HG02798 (cell line): ENCODE measurements around the gene APPBP2.
"Not testable (repeated sequence)": the region's sequence is repeated elsewhere in the genome, so short reads cannot be mapped to it uniquely, and the experiment has no call there.

ENCODE experiments used
- ATAC-seq: cut with Tn5 transposase; IDR thresholded peaks from one replicate; pipeline ENCODE4 v1.9.1; 2021; ENCODE audit warnings: mild to moderate bottlenecking; ENCODE audit not compliant: unreplicated experiment, poor library complexity

The APPBP2 gene

DNA sequence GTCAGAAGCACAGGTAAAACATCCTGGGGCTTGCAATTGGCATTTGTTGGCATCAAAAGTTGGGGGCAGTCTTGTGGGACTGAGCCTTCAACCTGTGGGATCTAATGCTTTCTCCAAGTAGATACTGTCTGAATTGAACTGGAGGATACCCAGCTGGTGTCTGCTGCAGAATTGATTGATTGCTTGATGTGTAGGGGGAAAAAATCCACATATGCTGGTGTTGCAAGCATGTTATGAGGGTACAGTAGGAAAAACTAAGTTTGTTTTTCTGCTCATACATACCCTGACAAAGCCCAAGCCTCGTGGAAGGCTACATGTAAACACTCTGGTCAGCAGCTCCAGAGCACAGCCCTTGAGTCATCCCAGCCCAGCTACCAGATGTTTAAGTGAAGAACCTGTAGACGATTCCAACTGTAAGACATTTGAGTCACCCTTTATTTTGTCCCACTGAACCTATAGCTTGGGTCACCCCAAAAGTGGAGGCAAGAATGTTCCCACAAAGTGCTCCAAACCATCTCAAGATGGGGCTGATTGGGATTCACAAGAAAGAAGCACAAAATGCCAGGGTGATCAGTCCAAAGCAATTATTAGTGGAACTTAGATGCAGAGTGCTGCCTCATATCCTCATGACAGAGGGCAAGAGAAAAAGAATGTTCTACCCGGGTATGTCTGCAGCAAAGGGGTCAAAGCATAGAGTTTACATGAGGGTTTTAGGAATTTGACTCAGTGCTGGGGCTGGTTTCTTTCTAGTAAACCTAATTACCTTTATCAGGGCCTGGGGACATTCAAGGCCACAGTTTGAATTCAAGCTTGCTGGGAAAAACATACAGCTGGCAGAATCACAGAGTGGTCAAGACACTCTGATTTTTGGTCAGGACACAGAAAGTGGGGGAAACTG, 9.6 kb upstream of the APPBP2 start:
- ATAC-seq: no peak

DNA sequence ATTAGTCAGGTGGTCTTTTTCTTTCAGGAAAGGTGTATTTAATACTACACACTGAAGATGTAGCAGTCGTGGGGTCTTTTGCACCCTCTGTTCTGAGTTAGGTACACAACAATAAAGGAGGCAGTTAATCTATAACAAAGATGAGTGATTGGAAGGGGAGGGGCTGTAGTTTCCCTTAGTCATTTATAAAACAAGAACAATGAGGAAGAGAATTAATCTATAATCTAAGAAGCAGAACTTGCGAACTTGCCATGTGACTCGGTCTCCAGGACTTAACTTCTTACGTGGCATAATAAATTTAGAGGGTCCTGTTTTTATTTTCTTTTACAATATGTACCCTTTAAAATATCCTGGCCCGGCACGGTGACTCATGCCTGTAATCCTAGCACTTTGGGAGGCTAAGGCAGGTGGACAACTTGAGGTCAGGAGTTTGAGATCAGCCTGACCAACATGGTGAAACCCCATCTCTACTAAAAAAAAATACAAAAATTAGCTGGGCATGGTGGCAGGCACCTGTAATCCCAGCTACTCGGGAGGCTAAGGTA, 8.6 kb upstream of the APPBP2 start:
- ATAC-seq: no peak

DNA sequence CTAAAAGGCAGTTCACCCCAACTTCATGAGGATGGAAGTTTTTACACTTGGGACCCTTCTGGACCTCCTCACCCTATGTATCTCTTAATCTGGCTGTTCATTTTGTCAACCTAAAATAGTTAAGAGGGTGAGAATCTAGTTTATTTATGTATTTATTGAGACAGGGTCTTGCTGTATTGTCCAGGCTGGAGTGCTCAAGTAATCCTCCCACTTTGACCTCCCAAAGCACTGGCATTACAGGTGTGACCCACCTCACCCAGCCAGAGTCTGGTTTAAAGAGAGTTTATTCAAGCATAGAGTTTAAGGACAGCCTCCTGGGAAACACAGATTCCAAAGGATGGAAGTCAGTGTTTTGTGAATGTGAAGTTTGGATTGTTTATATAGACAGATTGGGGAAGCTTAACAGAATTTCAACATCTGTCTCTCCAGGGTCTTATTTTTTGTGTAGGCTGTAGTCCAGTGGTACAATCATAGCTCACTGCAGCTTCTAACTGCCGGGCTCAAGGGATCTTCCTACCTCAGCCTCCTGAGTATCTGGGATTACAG, 8.0 kb upstream of the APPBP2 start:
- ATAC-seq: no peak

DNA sequence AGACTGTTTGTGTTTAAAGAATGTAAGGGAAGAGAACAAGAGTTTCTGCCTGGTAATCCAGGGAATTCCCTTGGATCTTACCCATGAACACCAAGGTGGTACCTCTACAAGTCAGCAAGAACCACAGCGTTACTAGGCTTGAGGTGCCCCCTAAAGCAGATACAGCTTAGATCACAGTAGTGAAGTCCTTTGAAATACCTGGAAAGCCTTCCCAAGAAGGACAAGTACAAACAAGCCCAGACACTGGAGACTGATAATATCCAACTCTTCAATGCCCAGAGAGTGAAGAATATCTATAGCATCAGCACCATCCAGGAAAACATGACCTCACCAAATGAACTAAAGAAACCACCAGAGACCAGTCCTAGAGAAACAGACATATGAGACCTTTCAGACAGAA, 3.8 kb upstream of the APPBP2 start:
- ATAC-seq: no peak

DNA sequence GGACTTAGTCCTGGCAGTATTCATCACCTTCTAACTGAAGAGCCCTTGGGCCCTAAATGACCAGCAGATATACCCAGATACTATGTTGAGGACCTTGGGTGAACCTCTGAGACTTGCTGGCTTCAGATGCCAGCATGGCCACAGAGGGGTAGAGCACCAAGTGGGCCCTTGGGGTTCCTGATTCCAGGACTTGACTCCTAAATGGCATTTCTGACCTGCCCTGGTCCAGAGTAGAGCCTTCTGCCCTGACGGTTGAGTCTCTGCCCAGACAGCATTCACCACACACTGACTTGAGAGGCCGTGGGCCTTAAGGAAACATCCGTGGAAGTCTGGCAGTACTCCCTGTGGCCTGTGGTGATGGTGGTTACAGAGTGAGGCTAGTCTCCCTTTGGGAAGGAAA, 2.8 kb upstream of the APPBP2 start:
- no peak for ATAC-seq

DNA sequence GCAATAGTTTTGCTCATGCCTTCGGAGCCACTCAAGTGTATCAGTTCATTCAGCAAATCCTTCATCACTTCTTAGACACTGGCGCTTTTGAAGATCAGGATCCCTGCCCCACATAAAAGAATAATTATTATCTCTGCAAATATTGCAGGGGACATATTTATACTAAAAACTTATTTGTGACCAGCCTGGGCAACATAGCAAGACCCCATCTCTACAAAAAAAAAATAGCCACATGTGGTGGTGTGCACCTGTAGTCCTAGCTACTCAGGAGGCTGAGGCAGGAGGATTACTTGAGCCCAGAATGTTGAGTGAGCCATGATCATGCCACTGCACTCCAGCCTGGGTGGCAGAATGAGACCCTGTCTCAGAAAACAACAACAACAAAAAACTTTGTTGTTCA, 1.7 kb upstream of the APPBP2 start:
- ATAC-seq: no peak

DNA sequence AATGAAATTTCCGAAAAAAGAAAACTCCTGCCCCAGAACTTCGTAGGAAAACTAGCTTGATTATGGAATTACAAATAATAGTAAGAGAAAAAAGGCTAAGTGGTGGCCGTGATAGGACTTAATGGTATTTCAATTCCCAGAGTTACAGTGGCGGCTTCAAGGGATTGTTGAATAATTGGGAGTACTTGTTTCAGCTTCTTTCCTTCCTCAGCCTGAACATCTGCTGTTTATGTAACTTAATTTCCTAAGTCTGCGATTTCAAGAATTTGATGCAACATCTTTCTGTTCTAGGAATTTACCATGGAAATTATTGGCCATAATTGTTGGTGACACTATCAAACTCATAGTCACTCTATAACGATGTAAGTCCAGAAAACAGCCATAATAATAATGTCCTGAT, 684 bp upstream of the APPBP2 start:
- ATAC-seq: no peak

DNA sequence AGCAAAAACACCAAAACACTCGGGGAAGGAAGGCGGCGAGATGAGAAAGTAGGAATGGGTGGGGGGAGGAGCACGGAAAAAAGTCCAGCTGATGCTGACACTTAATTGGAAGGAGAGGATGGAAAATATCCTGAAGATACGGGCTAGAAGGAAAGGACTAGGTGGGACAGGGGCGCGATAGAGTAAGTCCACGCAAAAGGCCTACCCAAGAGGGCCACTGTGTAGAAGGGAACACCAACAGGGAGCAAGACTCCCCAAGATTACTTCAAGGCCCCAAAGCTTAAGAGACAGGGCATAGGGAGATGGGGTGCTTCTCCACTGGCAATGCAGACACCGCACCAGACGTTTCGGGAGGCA, 736 bp downstream of the APPBP2 start:
- ATAC-seq: no peak

DNA sequence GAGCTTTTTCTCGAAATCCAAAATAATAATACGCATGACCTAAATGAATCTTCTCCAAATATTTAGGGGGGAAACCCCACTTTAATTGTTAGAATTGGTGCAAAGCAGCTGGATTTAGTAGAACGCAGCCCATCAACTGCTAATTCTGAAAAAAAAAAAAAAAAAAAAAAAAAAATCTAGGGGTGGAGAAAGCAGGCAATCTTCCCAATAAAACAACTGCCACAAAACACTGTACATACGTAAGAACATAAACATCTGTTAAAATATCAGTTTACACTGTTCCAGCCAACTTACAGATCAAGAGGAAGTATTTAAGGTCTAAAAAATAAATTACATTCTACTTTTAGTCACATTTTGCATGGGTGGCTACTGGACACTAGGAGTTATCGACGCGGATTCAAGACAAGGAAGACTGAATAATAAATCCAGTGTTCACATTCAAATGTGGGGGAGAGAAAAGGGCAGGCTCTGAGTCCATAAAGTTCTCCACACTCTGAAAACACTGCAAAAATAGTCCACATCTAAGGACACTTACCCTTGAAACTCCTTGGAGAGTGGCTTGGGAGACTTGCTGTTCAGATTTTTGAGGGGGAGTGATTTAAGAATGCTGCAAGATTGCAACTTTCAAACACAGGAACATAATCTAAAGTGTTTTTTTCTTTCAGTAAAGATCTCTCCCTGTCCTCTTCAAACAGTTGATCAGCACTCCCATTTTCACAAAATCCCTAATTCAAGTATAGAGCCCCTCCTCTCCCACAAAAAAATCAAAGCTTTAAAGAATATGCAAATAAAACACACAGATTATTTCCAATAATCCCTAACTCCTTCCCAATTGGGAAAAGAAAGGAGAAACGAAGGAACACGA, 1.3 kb downstream of the APPBP2 start:
- ATAC-seq: no peak

DNA sequence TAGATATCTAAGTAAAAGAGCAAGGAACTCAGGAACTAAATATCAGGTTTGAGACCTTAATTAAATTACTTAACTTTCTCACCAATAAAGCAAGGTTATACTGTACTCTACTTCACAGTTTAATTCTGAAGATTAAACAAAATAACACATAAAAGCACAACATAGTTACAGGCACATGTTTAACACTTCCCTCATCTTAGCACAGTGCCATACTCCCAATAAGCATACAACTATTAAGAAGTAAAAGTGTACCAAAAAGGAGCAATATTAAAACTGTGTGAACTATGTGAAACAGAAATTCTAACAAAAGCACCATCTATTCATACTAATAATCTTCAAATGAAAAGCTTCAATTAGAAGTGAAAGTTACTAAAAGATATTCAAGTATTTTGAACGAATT, 2.2 kb downstream of the APPBP2 start:
- no peak for ATAC-seq

DNA sequence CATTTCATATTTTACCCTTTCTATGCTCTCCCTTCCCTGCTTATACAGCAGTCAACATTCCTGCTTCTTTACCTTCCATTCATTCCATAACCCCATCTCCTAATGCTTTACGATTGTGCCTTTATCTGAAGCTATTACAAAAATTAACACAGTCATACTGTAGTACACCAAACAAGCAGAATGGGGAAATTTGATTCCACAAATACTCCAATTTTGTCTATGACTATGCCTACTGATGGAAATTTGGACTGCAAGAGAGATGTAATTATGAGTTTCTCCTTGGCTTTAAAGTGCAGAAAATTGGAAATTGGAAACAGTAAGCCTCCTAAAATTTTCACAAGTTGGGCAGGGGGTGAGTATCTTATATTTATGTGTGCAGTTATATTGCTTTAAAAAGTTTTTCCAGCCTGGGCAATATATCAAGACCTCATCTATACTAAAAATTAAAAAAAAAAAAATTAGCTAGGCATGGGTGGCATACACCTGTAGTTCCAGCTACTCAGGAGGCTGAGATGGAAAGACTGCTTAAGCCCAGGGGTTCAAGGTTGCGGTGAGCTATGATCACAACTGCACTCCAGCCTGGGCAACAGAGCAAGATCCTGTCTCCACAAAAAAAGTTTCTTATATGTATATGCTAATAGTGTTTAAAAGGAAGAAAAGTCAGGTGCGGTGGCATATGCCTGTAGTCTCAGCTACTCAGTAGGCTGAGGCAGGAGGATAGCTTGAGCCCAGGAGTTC, 3.0 kb downstream of the APPBP2 start:
- no peak for ATAC-seq

DNA sequence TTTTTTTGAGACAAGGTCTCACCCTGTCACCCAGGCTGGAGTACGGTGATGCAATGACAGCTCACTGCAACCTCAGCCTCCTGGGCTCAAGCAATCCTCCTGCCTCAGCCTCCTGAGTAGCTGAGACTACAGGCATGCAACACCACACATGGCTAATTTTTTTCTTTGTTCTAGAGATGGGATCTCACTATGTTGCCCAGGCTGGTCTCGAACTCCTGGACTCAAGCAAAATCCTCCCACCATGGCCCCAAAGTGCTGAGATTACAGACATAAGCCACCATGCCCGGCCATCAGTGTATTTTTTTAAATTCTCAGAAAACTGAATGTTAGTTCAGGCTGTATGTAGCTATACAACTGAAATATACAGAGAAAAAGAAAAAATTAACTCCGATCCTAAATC, 6.2 kb downstream of the APPBP2 start:
- ATAC-seq: no peak

DNA sequence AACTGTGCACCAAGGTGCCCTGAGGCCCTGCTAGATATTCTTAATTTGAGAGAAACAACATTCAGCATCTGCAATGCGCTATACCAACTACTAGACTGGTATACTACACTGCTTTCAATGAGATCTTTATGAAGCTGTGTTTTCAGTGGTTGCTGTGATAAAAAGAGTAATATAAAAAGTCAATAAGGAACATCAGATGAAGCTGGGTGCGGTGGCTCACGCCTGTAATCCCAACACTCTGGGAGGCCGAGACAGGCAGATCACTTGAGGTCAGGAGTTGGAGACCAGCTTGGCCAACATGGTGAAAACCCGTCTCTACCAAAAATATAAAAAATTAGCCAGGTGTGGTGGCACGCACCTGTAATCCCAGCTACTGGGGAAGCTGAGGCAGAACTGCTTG, 10.4 kb downstream of the APPBP2 start:
- not testable (repeated sequence) for ATAC-seq

DNA sequence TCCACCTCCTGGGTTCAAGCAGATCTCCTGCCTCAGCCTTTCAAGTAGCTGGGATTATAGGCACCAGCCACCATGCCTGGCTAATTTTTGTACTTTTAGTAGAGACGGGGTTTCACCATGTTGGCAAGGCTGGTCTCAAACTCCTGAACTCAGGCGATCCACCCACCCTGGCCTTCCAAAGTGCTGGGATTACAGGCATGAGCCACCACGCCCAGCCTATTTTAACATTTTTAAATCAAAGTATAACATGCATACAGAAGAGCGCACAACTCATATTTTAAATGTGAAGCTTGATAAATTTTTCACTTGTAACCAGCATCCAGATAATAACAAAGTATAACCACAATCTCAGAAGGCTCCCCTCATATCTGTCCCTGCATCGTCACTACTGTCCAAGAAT, 10.8 kb downstream of the APPBP2 start:
- ATAC-seq: not testable (repeated sequence)

DNA sequence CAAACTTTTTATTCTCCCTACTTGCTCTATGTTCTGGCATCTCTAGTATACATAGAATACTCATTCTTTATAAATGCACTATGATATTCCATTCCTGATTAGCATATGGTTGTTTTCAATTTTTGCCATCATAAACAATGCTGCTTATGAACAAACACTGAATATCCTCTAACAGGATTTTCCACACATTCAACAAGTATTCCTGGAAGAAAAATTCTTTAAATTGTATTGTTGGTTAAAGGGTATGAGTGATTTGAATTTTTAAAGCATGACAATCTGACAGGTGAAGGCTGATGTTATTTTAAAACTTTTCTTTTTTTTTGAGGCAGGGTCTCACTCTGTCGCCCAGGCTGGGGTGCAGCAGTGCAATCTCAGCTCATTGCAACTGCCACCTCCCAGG, 11.5 kb downstream of the APPBP2 start:
- ATAC-seq: no peak

DNA sequence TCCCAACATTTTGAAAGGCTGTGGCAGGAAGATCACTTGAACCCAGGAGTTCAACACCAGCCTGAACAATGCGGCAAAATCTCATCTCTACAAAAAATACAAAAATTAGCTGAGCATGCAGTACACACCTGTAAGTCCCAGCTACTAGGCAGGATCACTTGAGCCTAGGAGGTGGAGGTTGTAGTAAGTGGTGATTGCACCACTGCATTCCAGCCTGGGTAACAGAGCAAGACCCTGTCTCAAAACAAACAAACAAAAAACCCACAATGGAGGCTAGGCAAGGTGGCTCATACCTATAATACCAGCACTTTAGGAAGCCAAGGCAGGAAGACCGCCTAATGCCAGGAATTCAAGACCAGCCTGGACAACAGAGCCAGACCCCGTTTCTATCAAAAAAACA, 12.0 kb downstream of the APPBP2 start:
- no peak for ATAC-seq

DNA sequence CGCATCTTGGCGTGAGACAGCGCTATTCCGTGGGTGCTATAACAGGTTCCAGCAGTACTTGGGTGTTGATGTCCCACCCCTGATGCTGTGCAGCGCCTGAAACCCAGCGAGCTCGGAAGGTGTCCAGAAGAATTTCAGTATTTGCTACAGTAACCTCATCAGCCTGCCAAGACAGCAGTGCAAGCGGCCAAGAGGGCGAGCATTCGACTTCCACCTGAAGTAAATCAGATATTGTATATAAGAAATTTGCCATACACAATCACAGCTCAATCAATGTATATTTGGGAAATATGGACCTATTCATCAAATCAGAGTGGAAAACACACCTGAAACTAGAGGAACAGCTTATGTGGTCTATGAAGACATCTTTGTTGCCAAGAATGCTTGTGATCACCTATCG, 13.0 kb downstream of the APPBP2 start:
- no peak for ATAC-seq

DNA sequence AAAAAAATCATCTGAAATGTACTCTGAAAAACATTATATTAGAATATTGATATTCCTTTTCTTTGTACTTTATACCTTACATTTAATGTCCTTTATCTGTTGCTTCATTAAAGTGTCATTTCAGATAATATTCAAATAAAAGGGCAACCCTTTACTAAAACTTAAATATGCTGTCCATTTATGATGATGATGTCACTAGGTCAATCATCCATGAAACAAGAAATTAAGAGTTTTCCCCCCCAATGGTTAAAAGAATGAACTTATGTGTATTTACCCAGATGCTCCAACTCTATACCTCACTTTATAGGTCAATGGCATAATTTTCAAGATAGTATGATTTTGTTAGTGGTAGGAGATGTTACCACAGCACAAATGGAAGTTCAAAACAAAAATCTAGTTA, 15.3 kb downstream of the APPBP2 start:
- ATAC-seq: no peak

DNA sequence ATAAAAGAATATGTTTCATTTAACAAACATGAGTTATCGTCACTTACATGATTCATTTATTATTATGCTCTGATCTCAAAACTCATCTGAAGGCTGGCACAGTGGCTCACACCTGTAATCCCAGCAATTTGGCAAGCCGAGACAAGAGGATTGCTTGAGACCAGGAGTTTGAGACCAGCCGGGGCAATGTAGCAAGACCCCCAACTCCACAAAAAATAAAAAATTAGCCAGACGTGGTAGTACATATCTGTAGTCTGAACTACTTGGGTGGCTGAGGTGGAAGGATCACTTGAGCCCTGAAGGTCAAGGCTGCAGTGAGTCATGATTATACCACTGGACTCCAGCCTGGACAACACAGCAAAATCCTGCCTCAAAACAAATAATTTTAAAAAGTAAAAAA, 16.0 kb downstream of the APPBP2 start:
- no peak for ATAC-seq

DNA sequence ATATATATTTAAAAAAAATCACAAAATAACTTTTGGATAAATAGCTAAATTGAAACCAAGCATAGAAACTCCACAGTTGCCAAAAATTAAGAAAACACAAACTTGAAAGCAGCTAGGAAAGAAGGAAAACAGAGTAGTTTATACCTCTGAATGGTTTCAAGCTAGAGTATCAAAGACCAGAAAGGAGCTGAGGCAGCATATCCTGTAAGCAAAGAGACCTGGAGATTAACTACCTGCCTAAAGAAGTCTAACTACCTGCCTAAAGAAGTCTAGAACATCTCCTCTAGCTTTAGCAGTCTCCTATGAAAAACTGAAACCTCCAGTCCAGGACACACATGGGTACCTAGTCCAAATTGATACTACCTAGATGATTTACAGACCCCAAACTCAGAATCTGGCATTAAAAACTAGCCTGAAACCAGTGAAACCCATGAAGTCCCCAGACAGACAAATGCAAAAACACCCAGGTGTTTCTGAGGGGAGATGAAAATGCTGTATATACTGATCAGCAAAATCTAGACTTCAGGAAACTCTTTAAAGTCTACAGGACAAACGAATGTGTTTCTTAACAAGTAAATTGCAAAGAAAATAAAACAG, 17.6 kb downstream of the APPBP2 start:
- ATAC-seq: no peak
